Measurements from ENCODE around the gene ZNF575. TPM values are rescaled to one million over a fixed set of nuclear protein-coding genes. Genes with fewer than 3 reads are reported as not detected.
"Not testable (repeated sequence)": the region's sequence is repeated elsewhere in the genome, so short reads cannot be mapped to it uniquely, and the experiment has no call there.

ZNF575 gene
- polyA plus RNA-seq, 3 donors = 1.4 to 1.5 (median 1.4) TPM

DNA sequence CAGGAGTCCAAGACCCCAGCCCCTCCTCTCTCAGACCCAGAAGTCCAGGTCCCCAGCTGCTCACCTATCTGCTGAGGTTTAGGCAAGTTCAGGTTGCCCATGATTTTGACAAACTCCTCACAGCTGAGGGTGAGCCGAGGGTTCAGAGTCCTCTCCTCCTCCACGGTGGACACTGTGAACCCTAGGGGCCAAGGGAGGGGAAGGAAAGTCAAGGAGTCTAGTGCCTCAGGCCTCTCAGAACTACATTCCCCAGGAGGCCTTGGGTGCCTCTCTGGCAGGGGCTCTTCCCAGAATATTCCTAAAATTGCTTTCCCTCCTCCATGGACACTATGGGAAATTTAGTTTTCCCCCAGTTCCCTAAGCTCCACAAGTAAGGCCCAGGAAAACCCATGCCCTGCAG lies 25.1 kb upstream of the ZNF575 start:
- DNase-seq (ENCODE audit: low read depth in 3 of 3, low spot score in 2 of 3) = no peak

DNA sequence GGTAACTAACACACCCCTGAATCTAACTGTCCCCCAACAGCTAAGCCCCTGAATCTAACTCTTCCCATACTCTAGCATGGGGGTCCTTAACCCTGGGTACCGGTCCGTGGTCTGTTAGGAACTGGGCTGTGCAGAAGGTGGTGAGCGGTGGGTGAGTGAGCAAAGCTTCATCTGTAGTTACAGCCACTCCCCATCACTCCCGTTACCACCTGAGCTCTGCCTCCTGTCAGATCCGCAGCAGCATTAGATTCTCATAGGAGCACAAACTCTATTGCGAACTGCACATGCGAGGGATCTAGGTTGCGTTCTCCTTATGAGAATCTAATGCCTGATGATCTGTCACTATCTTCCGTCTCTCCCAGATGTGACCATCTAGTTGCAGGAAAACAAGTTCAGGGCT lies 22.3 kb upstream of the ZNF575 start:
- no peak for DNase-seq (ENCODE audit: low read depth in 3 of 3, low spot score in 2 of 3)

DNA sequence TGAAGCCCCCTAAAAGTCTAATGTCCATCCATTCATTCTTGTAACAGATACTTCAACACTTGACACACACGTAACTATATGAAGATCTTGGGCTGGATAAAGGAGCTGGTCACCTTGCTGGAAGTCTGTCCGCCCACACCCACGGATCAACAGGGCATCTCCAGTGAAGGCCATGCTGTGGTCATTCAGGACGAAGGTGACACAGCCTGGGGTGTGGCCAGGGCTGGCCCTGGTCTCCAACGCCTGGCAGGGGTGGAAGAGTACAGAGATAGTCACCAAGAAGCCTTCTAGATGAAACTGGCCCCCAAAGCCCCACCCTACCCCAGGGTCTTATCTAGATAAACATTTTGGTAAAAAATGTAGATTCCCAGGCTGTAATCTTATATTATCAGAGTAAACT lies 21.7 kb upstream of the ZNF575 start:
- DNase-seq (ENCODE audit: low read depth in 3 of 3, low spot score in 2 of 3) = no peak

DNA sequence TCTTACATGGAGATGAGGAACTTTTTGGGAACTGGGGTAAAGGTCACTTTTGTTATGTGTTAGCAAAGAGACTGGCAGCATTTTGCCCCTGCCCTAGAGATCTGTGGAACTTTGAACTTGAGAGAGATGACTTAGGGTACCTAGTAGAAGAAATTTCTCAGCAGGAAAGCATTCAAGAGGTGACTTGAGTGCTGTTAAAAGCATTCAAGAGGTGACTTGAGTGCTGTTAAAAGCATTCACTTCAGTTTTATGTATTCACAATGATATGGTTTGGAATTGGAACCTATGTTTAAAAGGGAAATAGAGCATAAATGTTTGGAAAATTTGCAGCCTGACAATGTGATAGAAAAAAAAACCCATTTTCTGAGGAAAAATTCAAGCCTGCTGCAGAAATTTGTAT lies 20.6 kb upstream of the ZNF575 start:
- DNase-seq (ENCODE audit: low read depth in 3 of 3, low spot score in 2 of 3) = not testable (repeated sequence)

DNA sequence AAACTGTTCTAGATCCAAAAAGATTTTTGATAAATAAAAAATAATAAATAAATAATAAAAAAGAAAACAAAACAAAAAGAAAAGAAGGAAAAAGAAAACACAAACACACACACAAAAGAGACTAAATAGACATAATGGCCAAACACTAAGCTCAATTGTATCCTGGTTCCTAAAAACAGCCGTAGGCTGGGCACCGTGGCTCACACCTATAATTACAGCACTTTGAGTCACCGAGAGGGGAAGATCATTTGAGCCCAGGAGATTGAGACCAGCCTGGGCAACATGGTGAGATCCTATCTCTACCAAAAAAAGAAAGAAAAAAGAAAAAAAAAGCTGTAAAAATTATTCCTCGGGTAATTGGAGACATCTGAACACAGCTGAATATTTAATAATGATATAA lies 14.9 kb upstream of the ZNF575 start:
- DNase-seq (ENCODE audit: low read depth in 3 of 3, low spot score in 2 of 3) = no peak

DNA sequence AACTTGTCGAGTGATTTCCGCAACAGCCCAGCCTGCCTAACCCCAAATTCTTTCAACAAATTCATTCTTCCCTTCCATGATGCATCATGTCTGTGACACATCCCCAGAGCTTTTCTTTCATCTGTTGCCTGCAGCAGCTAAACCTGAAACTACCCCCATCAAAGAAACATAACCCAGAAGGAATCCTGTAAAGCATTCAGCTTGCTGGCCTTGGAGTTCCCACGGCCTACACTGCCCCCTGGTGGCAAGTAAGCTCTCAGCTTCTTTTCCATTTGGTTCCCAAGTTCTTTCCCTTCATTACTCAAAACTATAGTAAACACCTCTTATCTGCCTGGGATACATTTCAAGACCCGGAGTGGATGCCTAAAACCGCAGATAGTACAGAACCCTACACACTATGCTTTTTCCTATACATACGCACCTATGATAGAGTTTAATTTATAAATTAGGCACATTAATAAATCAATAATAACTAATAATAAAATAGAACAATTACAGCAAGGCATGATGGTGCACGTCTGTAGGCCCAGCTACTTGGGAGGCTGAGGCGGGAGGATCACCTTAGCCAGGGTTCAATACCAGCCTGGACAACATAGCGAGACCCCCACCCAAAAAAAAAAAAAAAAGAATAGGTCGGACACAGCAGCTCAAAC lies 13.4 kb upstream of the ZNF575 start:
- no peak for DNase-seq (ENCODE audit: low read depth in 3 of 3, low spot score in 2 of 3)

DNA sequence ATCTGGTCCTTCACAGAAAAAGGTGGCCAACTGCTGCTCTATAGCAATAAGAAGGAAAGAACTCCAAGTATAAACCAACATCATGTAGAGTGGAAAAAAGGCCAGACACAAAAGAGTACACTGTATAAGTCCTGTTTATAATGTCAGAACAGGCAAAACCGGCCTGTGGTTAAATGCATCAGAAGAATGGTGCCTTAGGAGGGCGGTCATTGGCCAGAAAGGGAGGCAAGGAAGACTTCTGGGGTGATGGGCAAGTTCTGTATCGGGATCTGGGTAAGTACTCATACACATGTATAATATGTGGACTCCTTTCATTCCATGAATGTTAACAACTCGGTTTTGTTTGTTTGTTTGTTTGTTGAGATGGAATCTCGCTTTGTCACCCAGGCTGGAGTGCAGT lies 10.1 kb upstream of the ZNF575 start:
- DNase-seq (ENCODE audit: low read depth in 3 of 3, low spot score in 2 of 3) = no peak

DNA sequence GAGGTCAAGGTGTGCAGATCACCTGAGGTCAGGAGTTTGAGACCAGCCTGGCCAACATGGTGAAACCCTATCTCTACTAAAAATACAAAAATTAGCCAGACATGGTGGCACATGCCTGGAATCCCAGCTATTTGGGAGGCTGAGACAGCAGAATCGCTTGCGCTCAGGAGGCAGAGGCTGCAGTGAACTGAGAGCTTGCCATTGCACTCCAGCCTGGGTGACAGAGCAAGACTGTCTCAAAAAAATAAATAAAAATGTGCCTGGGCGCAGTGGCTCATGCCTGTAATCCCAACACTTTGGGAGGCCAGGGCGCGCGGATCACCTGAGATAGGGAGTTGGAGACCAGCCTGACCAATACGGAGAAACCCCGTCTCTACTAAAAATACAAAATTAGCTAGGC lies 9.3 kb upstream of the ZNF575 start:
- not testable (repeated sequence) for DNase-seq (ENCODE audit: low read depth in 3 of 3, low spot score in 2 of 3)

DNA sequence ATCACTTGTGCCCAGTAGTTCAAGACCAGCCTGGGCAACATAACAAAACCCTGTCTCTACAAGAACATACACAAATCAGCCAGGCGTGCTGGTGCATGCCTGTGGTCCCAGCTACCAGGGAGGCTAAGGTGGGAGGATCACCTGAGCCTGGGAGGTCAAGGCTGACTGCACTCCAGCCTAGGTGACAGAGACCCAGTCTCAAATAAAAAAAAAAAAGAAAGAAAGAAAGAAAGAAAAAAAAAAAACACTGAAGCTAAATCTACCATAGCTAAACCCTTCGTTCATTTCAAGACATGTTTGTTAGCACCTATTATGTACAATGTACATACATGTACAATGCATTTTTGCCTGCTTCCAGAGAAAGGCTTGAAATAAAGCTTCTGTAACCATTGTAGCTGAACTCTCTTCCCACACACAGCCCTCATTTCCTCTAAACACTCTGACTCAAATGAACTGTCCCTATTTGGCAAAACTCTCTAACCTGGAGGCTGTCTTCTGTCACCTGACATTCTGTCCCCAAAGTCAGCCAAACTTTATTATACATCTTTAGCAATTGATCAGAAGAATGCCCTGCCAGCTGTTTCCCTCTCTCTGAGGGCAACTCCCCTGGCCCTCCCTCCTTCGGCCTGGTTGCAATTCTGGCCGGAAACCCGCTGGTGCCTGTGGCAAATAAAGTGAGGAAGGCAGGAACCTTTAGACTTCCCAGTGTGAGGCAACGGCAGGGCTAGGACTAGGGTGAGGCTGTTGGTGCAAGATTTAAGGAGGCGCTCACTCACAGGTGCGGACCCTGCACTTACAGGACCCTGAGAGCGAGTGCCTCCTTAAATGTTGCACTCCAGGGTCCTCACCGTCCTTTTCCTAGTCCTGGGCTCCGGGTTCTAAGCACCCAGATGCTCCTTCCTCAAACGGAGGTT lies 7.8 kb upstream of the ZNF575 start:
- no peak for DNase-seq (ENCODE audit: low read depth in 3 of 3, low spot score in 2 of 3)

DNA sequence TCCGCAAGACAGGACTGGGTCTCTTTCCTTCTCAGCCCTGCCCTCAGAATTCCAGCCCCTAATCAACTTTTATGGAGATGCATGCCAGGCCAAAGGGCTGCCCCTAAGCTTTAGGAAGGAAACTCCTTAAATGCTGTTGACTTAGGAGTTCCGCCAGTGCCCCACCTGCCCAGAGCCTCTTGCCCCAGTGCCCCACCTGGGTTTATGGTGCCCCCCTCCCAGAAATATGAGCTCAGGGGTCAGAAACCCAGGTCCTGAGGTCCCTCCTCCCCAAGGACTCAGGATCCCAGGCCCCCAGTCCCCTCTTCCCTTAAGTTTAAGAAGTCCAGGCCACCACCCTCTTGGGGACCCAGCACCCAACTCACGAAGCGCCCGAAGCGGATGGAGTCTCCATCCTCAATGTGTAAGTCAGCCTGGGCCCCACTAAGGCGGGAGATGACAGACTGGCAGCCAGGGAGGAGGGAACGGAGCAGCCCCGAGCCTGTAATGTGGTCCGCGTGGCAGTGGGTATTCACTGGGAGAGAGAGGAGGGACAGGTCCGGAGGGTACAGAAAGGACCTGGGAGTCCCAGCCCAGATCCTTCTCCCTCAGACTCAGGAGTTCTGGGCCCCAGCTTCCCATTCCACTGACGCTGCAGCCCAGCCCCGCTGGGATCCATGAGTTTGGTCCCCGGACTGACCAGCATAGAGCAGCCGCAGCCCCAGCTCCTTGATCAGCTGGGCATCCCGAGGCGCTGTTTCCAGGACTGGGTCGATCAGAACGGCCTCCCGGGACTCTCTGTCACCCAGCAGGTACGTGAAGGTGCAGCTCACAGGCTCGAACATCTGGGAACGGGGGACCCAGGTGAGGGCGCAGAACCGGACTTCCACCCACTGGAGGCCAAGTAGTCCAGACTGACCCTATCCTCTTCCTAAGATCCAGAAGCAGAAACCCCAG lies 6.9 kb upstream of the ZNF575 start:
- no peak for DNase-seq (ENCODE audit: low read depth in 3 of 3, low spot score in 2 of 3)

DNA sequence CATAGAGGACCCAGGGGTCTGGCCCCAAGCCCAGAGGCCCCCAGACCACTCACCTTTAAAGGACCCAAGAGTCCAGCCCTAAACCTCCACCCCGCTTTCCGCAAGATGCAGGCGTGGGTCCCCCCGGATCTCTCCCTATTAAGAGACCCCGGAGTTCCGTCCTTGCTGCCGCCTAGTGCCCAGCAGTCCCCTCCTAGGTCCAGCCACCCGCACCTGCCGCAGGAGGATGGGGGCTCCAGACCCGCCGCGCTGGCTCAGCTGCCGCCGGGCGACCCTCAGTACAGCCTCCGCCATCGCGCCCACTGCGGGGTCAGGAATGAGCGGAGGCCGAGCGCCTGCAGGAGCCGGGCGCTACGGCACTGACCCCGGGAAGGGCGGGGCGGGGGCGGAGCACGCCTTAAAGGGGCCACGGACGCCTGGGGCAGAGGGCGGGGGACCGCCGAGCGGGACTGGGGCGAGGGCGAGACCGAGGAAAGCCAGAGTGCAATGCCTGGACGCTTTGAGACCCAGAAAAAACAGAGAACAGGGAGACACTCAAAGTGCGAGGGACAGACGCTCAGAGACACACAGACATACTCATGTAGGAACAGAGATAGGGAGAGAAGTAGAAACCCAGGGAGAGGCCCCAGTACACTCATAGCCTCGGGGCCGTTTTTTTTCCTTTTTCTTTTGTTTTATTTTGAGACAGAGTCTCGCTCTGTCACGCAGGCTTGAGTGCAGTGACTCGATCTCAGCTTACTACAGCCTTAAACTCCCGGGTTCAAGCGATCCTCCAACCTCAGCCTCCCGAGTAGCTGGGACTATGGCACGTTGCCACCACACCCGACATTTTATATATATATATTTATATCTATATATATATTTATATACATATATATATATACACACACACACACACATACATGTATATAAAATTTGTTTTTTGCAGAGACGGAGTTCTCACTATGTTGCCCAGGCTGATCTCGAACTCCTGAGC lies 5.8 kb upstream of the ZNF575 start, which contains the start of gene ETHE1:
TSS of gene ETHE1 (minus strand) at position 318 of the 976 bp plus-strand sequence. CDS start at position 294, 24 bp downstream.
- DNase-seq (ENCODE audit: low read depth in 3 of 3, low spot score in 2 of 3) = no peak

DNA sequence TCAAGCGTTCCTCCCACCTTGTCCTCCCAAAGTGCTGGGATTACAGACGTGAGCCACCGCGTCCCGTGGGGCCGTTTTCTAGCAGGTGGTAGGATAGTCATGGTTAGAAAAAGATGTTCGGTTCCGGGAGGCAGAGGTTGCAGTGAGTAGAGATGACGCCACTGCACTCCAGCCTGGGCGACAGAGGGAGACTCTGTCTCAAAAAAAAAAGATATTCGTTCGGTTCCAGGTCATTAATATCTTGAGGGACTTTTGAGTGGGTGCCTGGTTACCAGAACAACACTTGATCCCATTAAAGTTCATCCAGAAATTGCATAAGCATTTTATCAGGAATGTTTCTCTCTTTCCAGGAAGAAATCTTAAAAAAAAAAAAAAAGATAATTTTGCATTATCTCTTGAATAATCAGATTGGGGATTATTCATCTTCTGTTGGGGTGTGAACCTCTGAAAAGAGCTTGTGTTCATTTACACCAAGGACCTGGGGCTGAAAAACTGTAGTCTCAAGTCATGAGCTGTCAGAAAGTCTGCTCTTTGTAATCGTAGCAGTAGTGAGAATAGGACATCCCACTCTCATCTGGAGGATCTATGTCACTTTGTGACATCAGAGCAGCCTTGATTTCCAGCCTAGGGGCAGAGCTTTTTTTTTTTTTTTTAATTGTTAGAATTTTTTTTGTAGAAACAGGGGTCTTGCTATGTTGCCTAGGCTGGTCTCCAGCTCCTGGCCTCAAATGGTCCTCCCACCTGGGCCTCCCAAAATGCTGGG lies 4.9 kb upstream of the ZNF575 start:
- DNase-seq (ENCODE audit: low read depth in 3 of 3, low spot score in 2 of 3) = no peak

DNA sequence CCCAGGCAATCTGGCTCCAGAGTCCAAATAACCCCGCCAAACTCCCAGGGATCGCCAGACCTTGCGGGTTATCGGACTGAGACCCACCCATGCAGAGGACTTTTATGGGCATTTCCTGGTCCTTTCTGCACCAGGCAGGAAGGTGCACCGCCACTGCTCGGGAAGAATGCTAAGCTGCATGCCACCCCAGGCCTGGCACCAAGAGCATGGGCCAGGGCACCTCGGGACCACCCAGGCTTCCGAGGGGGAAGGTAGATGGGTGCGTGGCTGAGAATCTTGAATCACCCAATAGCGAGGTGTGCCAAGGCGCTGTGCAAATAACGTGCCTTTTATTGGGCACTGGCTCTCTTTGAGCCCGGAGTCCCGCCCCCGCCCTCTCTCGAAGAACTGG lies 422 bp upstream of the ZNF575 start:
- DNase-seq (ENCODE audit: low read depth in 3 of 3, low spot score in 2 of 3) = no peak

DNA sequence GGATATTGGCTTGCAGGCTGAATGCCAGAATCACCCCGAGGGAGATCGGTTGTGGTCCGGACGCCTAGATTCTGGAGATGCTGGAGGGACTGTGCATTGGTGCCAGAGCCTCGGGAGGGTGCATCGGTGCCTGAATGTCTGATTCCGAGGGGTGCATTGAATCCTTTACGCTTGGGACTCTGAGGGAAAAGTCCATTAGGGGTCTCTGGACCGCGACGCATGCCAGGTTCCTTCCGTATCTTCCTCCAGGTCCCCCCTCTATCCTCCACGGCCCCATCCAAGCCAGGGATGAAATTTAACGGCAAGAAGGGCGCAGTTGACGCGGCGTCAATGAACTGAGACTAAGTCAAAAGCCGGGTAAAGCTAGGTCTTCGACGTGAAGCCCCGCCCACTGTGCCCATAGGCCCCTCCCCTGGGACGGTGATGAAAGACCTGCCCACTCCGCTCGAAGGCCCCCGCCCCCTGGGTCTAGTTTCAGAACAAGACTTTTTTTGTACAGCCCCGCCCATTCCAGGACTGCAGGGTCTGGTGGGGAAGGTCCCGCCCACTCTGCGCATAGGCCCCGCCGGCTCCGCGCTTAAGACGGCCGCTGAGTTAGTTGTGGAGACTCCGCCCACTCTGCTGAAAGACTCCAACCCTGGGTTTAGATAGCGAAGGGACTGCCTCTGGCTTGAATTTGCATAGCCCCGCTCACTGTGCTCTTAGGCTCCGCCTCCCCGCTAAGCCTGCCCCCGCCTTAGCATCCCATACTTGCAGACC lies 737 bp downstream of the ZNF575 start:
- peak; percentile 95 to 99 (median 99) for DNase-seq (ENCODE audit: low read depth in 3 of 3, low spot score in 2 of 3)

DNA sequence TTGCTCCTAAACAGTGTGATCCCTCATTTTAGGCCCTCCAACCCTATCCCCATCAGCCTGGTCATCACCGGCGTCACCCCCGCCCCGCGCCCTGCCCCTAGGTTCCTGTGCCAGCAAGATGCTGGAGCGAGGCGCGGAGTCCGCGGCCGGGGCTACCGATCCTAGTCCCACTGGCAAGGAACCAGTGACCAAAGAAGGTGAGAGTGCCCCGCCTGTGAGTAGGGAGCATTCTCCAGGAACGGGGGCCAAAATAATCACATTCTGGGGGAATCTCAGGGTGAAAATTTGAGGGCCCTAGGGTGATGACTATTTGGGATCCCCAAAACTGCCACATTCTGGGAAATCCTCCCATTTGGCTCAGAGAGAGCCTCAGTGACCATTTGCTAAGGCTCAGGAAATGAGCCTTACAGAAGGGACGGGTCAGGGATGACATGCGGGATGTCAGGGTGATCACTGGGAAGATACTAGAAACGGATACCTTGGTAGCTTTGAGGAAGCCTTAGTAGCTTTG lies 1.4 kb downstream of the ZNF575 start:
- DNase-seq (ENCODE audit: low read depth in 3 of 3, low spot score in 2 of 3) = no peak

DNA sequence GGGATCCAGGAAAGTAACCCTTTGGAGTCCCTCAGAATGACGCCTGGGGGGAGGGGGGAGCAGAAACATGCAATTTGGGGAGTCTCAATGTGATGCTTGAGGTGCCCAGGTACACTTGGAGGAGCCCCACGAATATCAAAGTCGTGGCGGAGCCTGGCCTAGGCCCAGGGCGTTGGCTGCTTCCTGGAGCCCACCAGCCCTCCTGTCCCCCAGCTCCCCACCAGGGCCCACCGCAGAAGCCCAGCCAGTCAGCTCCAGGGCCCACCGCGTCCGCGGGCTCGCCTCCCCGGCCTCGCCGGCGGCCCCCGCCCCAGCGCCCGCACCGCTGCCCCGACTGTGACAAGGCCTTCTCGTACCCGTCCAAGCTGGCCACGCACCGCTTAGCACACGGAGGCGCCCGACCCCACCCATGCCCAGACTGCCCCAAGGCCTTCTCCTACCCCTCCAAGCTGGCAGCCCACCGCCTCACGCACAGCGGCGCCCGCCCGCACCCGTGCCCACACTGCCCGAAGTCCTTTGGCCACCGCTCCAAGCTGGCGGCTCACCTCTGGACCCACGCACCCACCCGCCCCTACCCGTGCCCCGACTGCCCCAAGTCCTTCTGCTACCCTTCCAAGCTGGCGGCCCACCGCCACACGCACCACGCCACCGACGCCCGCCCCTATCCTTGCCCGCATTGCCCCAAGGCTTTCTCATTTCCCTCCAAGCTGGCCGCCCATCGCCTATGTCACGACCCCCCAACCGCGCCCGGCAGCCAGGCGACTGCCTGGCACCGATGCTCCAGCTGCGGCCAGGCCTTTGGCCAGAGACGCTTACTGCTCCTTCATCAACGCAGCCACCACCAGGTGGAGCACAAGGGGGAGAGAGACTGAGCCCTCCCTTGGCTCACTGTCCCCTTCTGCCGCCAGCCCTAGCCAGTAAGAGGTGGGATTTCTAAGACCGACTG lies 2.1 kb downstream of the ZNF575 start:
- peak in 1 of 3 donors; percentile 65 for DNase-seq (ENCODE audit: low read depth in 3 of 3, low spot score in 2 of 3)

DNA sequence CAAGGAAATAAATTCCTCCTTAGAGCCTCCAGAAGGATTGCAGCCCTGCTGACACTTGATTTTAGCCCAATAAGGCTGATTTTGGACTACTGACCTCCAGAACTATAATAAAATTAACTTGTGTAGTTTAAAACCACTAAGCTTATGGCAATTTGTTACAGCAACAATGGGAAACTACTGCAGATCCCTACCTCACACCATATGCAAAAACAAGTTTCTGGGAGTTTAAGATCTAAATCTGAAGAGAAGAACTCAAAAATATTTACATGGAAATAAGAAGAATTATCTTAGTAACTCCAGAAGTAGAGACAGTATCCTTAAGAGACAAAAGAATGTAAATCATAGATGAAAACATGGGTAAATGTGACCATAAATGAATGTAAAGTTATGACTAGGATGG lies 5.9 kb downstream of the ZNF575 start:
- no peak for DNase-seq (ENCODE audit: low read depth in 3 of 3, low spot score in 2 of 3)

Measured in right renal cortex interstitium (tissue), 3 donors.